Common myeloid progenitor, CD34-positive (primary cell): ENCODE results near the gene ZNF280A. TPM values are rescaled to one million over a fixed set of nuclear protein-coding genes. Genes with fewer than 3 reads are reported as not detected.

ENCODE experiments used
- CTCF ChIA-PET: fragments of 350-600 bp; sonication (Branson Sonifier 250); formaldehyde crosslinking; loops from one replicate; lab custom pipeline; 2021; ENCODE audit warnings: antibody characterized with exemption; lab: Charles Lee
- POLR2A ChIA-PET: fragments of 350-600 bp; sonication (Branson Sonifier 250); formaldehyde crosslinking; loops from one replicate; lab custom pipeline; 2021; ENCODE audit warnings: antibody characterized with exemption; lab: Charles Lee
- DNase-seq, 3 donors: peaks; one replicate each; pipeline versions ENCODE4 v3.0.0 to v3.0.0-alpha.2; 2013
- H3K27ac ChIP-seq, 2 experiments: 1 replicate in 1 of 2; 2 replicates in 1 of 2; pipeline ENCODE4 v1.7.0; 2013; ENCODE audit warnings: inconsistent platforms in 2 of 2, low read length in 2 of 2, mild to moderate bottlenecking in 2 of 2, low read depth in 1 of 2, moderate library complexity in 1 of 2; ENCODE audit not compliant: severe bottlenecking in 2 of 2, insufficient read depth in 1 of 2, poor library complexity in 1 of 2
- H3K27me3 ChIP-seq, 5 experiments: replicated peaks in 2 of 5; 1 replicate in 3 of 5; 2 replicates in 2 of 5; pipeline versions ENCODE4 v1.6.1 to v1.7.0; 2013; ENCODE audit warnings: low read length in 4 of 5, mild to moderate bottlenecking in 2 of 5, moderate library complexity in 2 of 5, inconsistent platforms in 1 of 5; ENCODE audit not compliant: insufficient read depth in 5 of 5, control insufficient read depth in 4 of 5
- H3K36me3 ChIP-seq, 4 experiments: 1 replicate in 2 of 4; 2 replicates in 2 of 4; pipeline versions ENCODE4 v1.6.1 to v1.7.0; 2013; ENCODE audit warnings: low read length in 3 of 4, control low read depth in 1 of 4, mild to moderate bottlenecking in 1 of 4; ENCODE audit not compliant: control insufficient read depth in 4 of 4, insufficient read depth in 4 of 4
- H3K4me1 ChIP-seq, 4 experiments: 1 replicate in 3 of 4; 2 replicates in 1 of 4; pipeline versions ENCODE4 v1.6.1 to v1.7.1; 2013; ENCODE audit warnings: low read length in 3 of 4, mild to moderate bottlenecking in 3 of 4, control low read depth in 1 of 4, inconsistent platforms in 1 of 4, moderate library complexity in 1 of 4; ENCODE audit not compliant: control insufficient read depth in 4 of 4, insufficient read depth in 4 of 4; ENCODE audit errors: control extremely low read depth in 1 of 4
- H3K4me3 ChIP-seq, 7 experiments: 1 replicate in 4 of 7; 2 replicates in 3 of 7; pipeline versions ENCODE4 v1.5.1 to v1.7.0; 2013; ENCODE audit warnings: mild to moderate bottlenecking in 7 of 7, low read length in 6 of 7, moderate library complexity in 6 of 7, inconsistent platforms in 2 of 7, low read depth in 2 of 7, control low read depth in 1 of 7; ENCODE audit not compliant: insufficient read depth in 4 of 7, control insufficient read depth in 1 of 7; ENCODE audit errors: extremely low read depth in 1 of 7
- H3K9me3 ChIP-seq, 5 experiments: 1 replicate in 4 of 5; 2 replicates in 1 of 5; pipeline versions ENCODE4 v1.6.1 to v1.7.1; 2013; ENCODE audit warnings: low read length in 4 of 5, mild to moderate bottlenecking in 2 of 5, inconsistent platforms in 1 of 5, low read depth in 1 of 5, moderate library complexity in 1 of 5; ENCODE audit not compliant: control insufficient read depth in 4 of 5, insufficient read depth in 2 of 5; ENCODE audit errors: control extremely low read depth in 1 of 5
- WGBS: methylation state at CpG from one replicate; pipeline ENCODE4 v1.1.5; 2013; ENCODE audit not compliant: insufficient coverage; 5-methylcytosine and 5-hydroxymethylcytosine counted together
- polyA plus RNA-seq: library from polyadenylated mRNA; unstranded; fragments of 120-200 nt; gene quantifications from one replicate; pipeline ENCODE4 v1.2.1, GENCODE V29; 2013

ZNF280A gene, protein sequence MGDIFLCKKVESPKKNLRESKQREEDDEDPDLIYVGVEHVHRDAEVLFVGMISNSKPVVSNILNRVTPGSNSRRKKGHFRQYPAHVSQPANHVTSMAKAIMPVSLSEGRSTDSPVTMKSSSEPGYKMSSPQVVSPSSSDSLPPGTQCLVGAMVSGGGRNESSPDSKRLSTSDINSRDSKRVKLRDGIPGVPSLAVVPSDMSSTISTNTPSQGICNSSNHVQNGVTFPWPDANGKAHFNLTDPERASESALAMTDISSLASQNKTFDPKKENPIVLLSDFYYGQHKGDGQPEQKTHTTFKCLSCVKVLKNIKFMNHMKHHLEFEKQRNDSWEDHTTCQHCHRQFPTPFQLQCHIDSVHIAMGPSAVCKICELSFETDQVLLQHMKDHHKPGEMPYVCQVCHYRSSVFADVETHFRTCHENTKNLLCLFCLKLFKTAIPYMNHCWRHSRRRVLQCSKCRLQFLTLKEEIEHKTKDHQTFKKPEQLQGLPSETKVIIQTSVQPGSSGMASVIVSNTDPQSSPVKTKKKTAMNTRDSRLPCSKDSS
- polyA plus RNA-seq: not detected

DNA sequence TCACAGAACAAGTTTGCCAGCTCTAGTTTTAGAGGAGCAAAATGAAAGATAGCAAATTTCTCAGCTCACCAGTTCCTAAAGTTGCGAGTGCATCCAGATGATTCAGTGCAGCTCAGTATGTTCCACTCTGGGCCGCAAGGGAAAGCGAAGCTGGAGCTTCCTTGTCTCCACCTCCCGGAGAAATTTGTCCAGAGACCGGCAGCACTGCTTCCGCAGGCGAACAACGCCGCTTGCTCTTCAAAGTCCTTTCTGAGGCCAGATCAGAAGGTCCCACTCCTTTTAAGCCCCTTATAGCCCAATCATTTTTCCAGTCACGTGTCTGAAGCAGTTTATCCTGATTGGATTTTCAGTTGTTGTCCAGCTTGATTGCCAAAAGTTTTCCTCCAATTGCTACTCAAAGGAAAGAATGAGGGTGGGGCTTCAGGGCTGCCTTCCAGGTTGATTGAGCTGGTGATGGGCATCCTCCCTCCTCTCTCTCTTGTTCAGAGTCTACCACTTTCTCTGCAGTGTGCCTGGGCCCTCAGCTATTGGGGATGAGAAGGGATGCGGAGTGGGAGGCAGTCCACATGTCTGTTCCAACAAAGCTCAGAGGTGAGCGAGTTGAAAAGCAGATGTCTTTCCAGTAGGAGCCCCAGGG lies at the start of gene ZNF280A:
ZNF280A (minus strand) TSS at position 251 of the 637 bp plus-strand sequence. CDS start 4,640 bp downstream, outside the sequence.
- ChIA-PET POLR2A (interaction anchor here (0.6 kb wide), 1 partner anchor 103 kb away, joined by 3 read pairs; no protein-coding TSS in a partner anchor), CTCF (interaction anchor here (0.9 to 1.2 kb wide), 3 partner anchors 8 to 56 kb away, joined by 3 to 4 read pairs (median 3); no protein-coding TSS in a partner anchor)
- H3K9me3 ChIP-seq: no peaks in the 10 kb centered on the region
- DNase-seq: no peak
- WGBS: 84% methylated on average over 11 of the region's 12 CpGs
- peak within 1 kb of the TSS in 1 of 2 experiments; percentile 74 for H3K27ac ChIP-seq
- peaks cover 0 to 8% (median 3%) of the 10 kb centered on the region in 5 experiments for H3K27me3 ChIP-seq
- H3K4me1 ChIP-seq: no peaks in the 10 kb centered on the region
- no peak within 1 kb of the TSS for H3K4me3 ChIP-seq
- H3K36me3 ChIP-seq: no peaks in the 10 kb centered on the region

DNA sequence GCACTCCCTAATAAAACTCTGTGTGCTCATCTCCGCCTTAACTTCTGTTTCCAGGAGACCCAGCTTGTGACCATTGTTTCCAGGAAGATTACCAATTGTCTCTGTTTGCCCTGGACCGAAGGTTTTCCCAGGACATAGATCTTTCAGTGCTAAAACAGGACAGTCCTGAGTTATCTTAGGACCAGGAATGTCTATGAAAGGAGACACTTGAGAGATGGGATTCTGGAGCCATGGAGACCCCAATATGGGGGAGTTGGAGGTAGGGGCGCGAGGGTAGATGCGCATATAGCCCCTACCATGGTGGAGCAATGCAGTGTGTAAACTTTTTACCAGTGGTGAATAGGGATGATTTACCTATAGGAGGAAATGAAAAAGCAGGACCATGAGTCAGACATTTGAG lies 49.1 kb upstream of the ZNF280A start:
- Histone ChIP-seq H3K9me3 (no peaks in the 10 kb centered on the region), H3K27me3 (peaks cover 2 to 15% (median 14%) of the 10 kb centered on the region in 5 experiments), H3K4me3 (no peak overlapping the region), H3K4me1 (no peaks in the 10 kb centered on the region), H3K27ac (no peak overlapping the region), H3K36me3 (no peaks in the 10 kb centered on the region)
- POLR2A ChIA-PET: no interaction called here
- no peak for DNase-seq
- 89% methylated on average over 5 of the region's 5 CpGs for WGBS
- CTCF ChIA-PET: interaction anchor here (0.8 kb wide), 1 partner anchor 14 kb away, joined by 3 read pairs; no protein-coding TSS in a partner anchor

DNA sequence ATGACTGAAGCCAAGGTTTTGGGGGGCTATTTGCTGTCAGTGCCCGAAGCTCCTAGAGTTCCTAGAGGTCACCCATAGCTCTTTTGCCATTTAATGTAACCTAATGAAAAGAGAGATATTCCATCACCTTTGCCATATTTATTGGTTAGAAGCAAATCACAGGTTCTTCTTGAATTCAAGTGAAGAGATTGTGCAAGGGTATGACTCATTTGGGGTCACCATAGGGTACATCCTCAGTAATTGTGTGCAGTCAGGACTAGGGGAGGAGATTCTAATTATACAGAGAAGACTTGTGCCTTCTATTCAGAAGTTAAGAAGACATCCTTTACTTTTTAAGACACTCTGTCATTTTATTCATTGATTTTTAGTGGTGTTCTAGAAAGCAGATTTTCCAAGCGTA lies 45.9 kb upstream of the ZNF280A start:
- CTCF ChIA-PET: interaction anchor here (1.0 to 2.9 kb wide), 3 partner anchors 10 to 22 kb away, joined by 4 to 13 read pairs (median 5); no protein-coding TSS in a partner anchor
- H3K27me3 ChIP-seq: peaks cover 0 to 13% (median 2%) of the 10 kb centered on the region in 5 experiments
- DNase-seq: peak in 1 of 3 donors; percentile 22
- H3K9me3 ChIP-seq: no peaks in the 10 kb centered on the region
- WGBS: 100% methylated on average over 1 of the region's 2 CpGs
- POLR2A ChIA-PET: no interaction called here
- no peaks in the 10 kb centered on the region for H3K4me1 ChIP-seq
- H3K27ac ChIP-seq: no peak overlapping the region
- no peaks in the 10 kb centered on the region for H3K36me3 ChIP-seq
- no peak overlapping the region for H3K4me3 ChIP-seq

DNA sequence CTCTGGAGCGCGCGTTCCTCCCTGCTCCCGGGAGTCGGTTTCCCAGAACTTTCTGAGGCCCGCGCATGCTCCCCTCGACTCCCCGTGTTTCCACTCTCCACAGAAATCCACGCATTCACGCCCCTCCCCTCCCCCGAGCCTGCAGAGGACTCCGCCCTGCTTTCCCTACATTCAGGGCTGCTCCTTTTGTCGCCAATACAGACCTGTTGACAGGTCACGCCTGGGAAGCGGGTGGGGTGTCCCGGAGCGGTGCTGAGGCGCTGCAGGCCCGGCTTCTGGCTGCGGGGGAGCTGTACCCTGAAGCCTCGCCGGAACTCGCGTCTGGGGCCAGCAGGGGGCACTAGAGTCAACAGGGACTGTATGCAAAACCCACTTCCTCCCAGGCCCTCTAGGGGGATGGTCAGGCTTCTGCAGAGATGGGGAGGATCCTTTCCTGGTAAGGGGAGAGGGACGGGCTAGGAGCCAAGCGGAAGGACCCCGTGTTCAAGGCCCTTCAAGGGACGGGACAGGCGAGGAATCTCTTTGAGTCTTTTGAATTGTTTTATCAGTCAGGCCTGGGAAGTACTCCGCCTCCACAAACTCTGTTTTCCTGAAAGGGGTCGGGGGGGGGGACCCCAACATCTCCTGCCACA lies 39.0 kb upstream of the ZNF280A start, which contains the start of gene PRAME:
PRAME (minus strand) TSS at position 294 of the 632 bp plus-strand sequence. CDS start 2,433 bp downstream, outside the sequence.
- Histone ChIP-seq H3K4me1 (peaks cover 0 to 2% (median 0%) of the 10 kb centered on the region in 4 experiments), H3K4me3 (no peak within 1 kb of the TSS), H3K27ac (peak within 1 kb of the TSS in 1 of 2 experiments; percentile 93), H3K36me3 (no peaks in the 10 kb centered on the region), H3K27me3 (no peaks in the 10 kb centered on the region), H3K9me3 (no peaks in the 10 kb centered on the region)
- peak; percentile 84 to 91 (median 88) for DNase-seq
- POLR2A ChIA-PET: interaction anchor here (0.5 kb wide), 1 partner anchor 50 kb away, joined by 3 read pairs; no protein-coding TSS in a partner anchor
- WGBS: 57% methylated on average over 15 of the region's 32 CpGs
- CTCF ChIA-PET: interaction anchor here (0.8 to 3.5 kb wide), 6 partner anchors 8 to 22 kb away, joined by 3 to 13 read pairs (median 4); no protein-coding TSS in a partner anchor

DNA sequence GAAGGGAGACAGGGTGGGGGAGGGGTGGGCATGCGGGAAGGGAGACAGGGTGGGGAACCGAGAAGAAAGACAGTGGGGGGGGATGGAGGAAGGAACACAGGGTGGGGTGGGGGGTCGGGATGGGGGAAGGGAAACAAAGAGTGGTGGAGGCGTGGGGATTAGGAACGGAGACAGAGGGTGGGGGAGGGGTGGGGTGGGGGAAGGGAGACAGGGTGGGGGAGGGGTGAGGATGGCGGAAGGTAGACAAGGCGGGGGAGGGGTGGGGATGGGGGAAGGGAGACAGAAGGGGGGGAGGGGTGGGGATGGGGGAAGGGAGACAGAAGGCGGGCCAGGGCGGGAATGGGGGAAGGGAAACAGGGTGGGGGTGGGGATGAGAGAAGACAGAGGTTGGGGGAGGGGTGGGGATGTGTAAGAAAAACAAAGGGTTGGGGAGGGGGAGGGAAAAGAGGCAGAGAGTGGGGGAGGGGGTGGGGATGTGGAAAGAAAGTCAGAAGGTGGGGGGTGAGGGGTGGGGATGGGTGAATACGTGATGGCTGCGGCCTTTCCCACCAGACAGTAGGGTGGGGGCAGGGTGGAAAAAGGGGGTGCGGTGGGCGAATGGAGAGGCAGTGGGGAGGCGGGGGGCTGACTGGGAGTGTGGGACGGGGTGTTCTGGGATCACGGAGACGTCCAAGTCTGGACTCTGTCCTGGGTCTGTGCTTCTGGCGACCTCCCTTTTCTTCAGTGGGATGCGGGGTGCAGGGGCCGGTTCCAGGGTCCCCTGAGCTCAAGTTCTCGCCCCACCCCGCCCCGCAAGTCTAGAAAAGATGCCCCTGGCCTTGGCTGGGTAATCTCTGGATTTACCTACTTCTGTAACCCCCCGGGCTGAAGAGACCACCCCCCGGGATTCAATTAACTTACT lies 38.3 kb upstream of the ZNF280A start:
- ChIA-PET CTCF (interaction anchor here (1.0 to 1.8 kb wide), 3 partner anchors 9 to 23 kb away, joined by 3 to 10 read pairs (median 4); no protein-coding TSS in a partner anchor), POLR2A (no interaction called here)
- Histone ChIP-seq H3K36me3 (no peaks in the 10 kb centered on the region), H3K27ac (peak overlapping the region in 1 of 2 experiments; percentile 93), H3K4me3 (no peak overlapping the region), H3K4me1 (peaks cover 0 to 2% (median 0%) of the 10 kb centered on the region in 4 experiments), H3K27me3 (no peaks in the 10 kb centered on the region), H3K9me3 (no peaks in the 10 kb centered on the region)
- DNase-seq: peak in 1 of 3 donors; percentile 7
- 98% methylated on average over 7 of the region's 25 CpGs for WGBS
